AG09309 (cell line): ENCODE measurements around the gene ROR2.

ENCODE experiments used
- DNase-seq: peaks from one replicate; pipeline ENCODE4 v3.0.0-alpha.2; 2010; ENCODE audit warnings: low read depth
- H3K4me3 ChIP-seq: 2 replicates; pipeline ENCODE4 v1.5.1; 2011; ENCODE audit warnings: mild to moderate bottlenecking, low read depth, low read length, moderate library complexity; ENCODE audit not compliant: control insufficient read depth
- CTCF ChIP-seq: IDR thresholded peaks from 2 replicates; pipeline ENCODE4 v1.5.1; 2011; ENCODE audit warnings: mild to moderate bottlenecking, low read depth, low read length, inconsistent platforms; ENCODE audit not compliant: insufficient read depth, control insufficient read depth; ENCODE audit errors: missing control alignments

ROR2 gene

GRCh38 chr9:91730806-91731205, 219.2 kb downstream of the ROR2 start:
- TF ChIP-seq CTCF, result no peak
- no peak for DNase-seq
- H3K4me3 ChIP-seq, result no peak overlapping the region

DNA sequence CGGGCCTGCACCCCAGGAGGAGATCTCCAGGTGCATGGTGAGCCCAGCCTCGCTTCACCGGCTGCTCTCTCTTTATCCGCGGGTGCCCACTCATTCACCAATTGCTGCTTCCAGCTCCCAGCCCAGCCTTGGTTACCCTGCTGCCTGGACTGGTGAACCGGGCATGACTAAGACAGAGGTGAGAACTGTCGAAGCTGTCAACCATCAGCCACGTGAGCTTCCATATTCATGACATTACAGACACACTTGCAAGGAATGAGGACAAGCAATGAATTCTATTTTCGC, 220.5 kb downstream of the ROR2 start:
- TF ChIP-seq CTCF, result no peak
- H3K4me3 ChIP-seq, result no peak overlapping the region
- DNase-seq, result no peak

DNA sequence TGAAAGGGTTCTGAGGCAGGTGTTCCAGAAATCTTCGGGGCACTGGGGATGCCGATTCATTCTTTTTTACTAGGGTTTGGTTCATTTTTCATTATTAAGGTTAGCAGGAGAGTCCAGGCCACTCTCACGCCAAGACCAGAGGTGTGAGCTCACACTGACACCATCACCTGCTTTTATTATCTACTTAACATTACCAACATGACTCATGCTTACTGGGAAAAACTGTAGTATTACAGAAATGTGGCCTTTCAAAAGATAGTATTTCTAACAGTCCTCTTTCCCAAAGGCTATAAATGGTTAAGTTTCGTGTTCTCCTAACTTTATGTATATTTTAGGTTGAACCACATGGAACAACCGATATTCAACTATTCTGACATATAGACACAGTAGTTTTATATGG, 222.1 kb downstream of the ROR2 start:
- DNase-seq, result no peak
- no peak overlapping the region for H3K4me3 ChIP-seq
- no peak for TF ChIP-seq CTCF

DNA sequence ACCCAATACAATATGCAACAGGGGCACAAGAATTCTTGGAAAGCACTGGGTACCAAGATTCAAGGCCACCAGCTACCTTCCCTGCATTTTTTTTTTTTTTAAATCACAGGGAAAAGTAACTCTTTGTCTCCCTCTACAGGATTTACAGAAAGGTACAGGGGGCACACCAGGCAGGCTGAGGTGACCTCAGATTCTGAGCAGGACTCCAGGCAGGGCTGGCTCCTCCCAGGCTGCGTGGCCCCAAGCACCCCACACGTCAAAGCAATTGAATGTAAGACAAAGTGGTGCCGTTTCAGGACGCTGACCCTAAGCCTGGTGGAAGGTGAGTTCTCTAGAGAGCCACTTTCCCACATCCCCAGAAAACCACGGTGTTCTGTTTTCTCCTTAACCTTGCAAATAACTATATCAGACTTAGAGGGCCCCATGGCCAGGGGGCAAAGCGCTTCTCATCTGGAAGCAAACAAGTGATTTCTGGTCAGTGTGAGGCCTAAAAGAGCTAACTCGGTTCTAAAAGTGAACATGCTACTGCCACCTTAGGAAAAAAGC, 222.6 kb downstream of the ROR2 start:
- H3K4me3 ChIP-seq, result no peak overlapping the region
- TF ChIP-seq CTCF, result peak; percentile 76
- no peak for DNase-seq

GRCh38 chr9:91726406-91727100, 223.5 kb downstream of the ROR2 start:
- TF ChIP-seq CTCF, result no peak

DNA sequence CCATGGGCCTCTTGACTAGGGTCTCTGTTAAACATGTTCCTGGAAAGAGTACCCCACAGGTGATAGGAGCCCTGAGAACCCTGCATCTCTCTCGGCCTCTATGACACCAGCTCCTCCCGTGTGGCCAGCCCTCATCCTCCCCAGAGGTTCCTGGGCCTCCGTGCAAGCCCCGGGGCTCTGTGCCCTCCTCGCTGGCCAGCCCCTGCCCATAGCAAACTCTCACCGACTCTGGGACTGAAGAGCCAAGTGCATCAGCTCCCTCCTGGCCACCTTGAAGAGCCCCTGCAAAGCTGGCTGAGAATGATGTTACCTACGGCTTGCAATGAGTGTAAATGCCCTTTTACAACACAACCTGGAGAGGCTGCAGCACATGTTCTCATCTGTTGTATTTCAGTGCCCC, 224.4 kb downstream of the ROR2 start:
- no peak for DNase-seq
- no peak for TF ChIP-seq CTCF
- no peak overlapping the region for H3K4me3 ChIP-seq

More at GRCh38 chr9:91726406-91727100, 223.5 kb downstream of the ROR2 start:
- no peak overlapping the region for H3K4me3 ChIP-seq
- DNase-seq, result no peak
